ENCODE data around the gene GRAMD1A.
"Not testable (repeated sequence)": the region's sequence is repeated elsewhere in the genome, so short reads cannot be mapped to it uniquely, and the experiment has no call there.

Gene GRAMD1A

DNA sequence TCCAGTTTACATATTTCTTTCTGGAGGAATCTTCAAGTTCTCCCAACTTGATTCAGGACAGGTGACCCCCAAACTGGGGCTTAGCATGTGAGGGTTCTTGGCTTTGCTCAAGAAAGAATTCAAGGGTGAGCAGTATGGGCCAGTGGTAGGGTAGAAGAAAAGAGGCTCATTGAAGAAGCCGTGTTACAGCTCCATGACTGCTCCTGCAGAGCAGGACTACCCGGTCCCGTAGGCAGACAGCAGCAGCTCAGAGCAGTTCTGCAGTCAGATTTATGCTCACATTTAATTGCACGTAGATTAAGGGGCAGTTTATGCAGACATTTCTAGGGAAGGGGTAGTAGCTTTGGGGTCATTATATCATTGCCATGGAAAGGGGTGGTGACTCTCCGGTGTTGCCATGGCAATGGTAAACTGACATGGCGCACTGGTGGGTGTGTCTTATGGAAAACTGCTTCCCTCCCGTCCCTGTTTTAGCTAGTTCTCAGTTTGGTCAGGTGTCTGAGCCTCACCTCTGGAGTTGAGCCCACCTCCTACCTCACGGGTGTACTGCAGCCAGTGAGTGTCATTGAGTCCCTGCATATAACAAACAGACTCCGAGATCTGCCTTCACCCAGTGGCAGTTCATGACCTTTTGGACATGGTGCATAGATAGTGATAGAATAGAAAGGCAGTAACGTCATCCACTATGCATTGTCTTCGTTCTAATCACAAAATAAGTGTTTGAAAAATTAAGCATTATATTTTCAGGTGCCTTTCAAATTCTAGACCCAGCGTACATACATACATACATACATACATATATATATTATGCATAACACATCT, 20.1 kb upstream of the GRAMD1A start:
- DNase-seq: no peak

DNA sequence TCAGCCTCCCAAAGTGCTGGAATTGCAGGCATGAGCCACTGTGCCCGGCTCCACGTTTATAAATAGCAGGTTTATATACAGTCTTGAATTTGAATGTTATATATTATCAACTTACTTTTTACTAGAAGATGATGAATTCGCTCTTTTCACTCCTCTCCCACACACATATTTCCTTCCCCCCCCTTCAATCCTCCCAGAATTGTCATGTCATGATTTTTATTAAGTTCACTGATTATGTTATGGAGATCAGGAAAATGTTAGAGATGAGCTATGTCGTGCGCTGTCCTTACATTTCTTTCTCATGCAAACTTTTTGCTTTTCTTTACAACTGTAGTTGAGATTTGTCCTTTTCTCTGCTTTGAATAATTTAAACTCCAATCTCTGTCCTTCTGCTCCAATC, 17.8 kb upstream of the GRAMD1A start:
- no peak for DNase-seq

DNA sequence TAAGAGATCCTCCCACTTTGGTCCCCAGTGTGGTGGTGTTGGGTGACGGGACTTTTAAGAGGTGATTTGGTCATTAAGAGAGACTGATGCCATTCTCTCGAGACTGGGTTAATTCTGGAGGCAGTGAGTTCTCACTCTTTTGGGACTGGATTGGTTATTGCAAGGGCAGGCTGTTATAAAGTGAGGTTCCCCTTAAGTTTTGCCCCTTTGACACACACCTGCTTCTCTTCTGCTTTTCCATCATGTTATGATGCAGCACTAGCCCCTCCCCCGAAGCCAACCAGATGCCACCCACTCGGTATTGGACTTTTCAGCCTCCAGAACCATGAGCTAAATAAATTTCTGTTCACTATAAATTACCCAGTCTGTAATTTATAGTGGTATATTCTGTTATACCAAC, 16.3 kb upstream of the GRAMD1A start:
- DNase-seq: no peak

GRCh38 chr19:34984287-34984686, 15.8 kb upstream of the GRAMD1A start:
- DNase-seq: no peak

- DNase-seq: no peak
These were observed 14.7 kb upstream of the GRAMD1A start for GRCh38 chr19:34985249-34986022.

- DNase-seq: no peak
These were observed 12.0 kb upstream of the GRAMD1A start for GRCh38 chr19:34988119-34988518.

DNA sequence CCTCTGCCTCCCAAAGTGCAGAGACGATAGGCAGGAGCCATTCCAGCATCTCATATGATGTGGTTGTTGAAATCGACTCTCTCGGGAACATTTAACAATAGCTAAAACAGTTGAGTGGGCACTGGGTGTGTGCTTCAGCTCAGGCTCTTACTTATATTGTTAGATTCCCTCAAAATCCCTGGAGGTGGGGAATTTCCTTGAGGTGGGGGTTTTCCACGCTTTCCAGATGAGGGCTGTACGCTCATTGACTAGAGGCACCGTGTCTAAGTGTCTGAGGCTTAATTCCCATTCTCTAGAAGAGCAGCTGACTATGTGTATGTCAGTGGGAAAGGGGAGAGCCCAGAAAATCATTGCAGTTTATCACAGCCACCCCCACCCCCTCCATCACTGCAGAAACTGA, 10.8 kb upstream of the GRAMD1A start:
- no peak for DNase-seq

- DNase-seq: no peak
These were observed 9.4 kb upstream of the GRAMD1A start for GRCh38 chr19:34990578-34991192.

DNA sequence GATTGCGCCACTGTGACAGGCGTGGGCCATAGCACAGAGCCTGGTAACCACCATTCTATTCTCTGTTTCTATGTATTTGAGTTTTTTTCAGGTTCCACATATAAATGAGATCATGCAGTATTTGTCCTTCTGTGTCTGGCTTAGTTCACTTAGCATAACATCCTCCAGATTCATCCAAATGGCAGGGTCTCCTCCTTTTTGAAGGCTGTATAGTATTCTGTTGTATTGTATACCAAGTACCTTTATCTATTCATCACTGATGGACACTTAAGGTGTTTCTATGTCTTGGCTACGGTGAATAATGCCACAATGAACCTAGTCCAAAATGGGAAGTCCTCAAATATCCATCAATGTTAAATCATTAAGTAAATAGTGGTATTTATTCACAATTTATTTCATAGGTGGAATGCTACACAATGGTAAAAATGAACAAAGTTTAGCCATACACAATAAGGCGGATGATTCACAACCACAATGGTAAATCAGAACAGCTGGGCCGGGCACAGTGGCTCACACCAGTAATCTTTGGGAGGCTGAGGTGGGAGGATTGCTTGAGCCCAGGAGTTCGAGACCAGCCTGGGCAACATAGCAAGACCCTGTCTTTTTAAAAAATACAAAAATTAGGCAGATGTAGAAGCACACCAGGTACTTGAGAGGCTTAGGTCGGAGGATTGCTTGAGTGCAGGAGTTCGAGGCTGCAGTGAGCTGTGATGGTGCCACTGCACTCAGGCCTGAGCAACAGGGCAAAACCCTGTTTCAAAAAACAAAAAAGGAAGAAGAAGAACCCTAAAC, 8.4 kb upstream of the GRAMD1A start:
- DNase-seq: no peak

DNA sequence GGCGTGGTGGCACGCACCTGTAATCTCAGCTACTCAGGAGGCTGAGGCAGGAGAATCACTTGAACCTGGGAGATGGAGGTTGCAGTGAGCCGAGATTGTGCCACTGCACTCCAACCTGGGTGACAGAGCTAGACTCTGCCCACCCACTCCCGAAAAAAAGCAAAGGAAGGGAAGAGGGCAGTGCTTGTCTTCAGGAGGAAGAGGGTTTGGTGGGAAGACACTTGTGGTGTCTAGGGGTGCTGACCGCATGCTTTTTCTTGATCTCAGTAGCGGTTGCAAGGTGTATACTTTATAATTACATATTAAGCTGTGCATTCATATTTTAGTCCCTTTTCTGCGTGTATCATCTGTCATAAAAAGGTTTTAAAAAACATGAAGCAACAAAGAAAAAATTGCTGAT, 7.5 kb upstream of the GRAMD1A start:
- DNase-seq: not testable (repeated sequence)

DNA sequence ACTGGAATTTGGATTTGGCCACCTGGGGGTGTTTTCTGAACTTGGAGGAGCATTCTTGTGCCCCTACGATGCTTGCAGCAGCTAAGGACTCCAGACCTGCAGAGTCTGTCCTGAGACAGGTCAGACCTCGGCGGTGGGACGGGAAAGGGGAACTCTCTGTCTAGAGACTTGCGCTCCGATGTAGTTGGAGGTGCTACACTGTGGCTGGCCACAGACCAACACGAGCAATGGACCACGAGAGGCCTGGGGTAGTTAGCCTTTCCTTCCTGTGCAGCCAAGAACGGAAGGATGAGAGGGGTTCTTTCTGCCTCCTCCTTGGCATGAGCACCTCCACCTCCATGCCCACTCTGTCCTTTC, 5.9 kb upstream of the GRAMD1A start:
- no peak for DNase-seq

GRCh38 chr19:34994643-34995541, 5.2 kb upstream of the GRAMD1A start:
- DNase-seq: no peak

DNA sequence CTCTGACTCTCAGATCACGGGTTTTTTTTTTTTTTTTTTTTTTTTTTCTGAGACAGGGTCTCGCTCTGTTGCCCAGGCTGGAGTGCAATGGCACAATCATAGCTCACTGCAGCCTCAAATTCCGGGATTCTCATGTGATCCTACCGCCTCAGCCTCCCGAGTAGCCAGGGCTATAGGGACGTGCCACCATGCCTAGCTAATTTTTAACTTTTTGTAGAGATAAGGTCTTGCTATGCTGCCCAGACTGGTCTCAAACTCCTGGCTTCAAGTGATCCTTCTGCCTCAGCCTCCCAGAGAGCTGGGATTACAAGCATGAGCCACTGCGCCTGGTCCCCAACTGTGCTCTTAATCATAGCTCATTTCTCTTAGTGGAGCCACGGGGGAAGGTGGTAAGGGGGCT, 4.6 kb upstream of the GRAMD1A start:
- no peak for DNase-seq

DNA sequence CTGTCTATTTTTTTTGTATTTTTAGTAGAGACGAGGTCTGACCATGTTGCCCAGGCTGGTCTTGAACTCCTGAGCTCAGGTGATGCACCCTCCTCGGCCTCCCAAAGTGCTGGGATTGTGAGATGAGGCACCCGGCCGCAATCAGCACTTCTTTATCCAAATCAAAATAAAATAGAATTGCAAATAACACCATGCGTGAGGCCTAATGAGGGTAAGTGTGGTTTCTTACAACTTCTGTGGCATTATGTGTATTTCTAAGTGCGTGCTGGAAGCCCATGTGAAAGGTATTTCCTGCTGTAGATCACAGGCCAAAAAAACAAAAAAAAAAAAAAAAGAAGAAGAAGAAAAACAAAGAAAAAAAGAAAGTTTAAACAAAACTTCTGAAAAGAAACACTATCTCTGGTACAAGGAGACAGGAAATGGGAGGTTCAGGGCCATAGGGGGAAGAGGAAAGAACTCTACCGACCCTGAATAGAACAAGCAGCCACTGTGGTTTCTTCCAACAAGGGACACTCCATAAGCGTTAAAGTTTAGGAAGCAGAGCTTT, 3.0 kb upstream of the GRAMD1A start:
- peak; percentile 31 for DNase-seq

GRCh38 chr19:34998224-34998623, 1.9 kb upstream of the GRAMD1A start:
- DNase-seq: not testable (repeated sequence)

GRCh38 chr19:34998777-34999497, 1.2 kb upstream of the GRAMD1A start:
- DNase-seq: peak; percentile 27

DNA sequence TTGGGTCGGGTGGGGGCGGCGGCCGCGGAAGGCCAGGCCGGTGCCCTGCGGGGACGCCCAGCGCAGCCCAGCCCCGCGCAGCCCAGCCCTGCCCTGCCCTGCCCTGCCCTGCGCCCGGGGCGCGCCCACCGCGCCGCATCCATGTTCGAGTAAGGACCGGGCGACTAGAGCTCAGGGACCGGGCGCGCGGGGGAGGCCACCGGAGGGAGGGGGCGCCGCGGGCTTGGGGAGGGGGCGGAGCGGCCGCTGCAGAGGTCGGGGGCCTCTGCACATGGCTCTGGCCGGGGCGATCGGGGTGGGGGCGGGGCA, 169 bp downstream of the GRAMD1A start:
- DNase-seq: no peak

GRCh38 chr19:35000647-35001501, 751 bp downstream of the GRAMD1A start:
- DNase-seq: no peak

GRCh38 chr19:35002037-35002535, 2.0 kb downstream of the GRAMD1A start:
- DNase-seq: no peak
